T-helper 1 cell treated with Interleukin-12 subunit alpha and Interleukin-12 subunit beta and Interleukin-4 antibody, amounts not matched to agents 30 ng/mL and 1 ng/mL, for 36 hours (primary cell): ENCODE measurements around the gene ACIN1. TPM values are rescaled to one million over a fixed set of nuclear protein-coding genes. Genes with fewer than 3 reads are reported as not detected.

Source experiments
- total RNA-seq: library from RNA; stranded (reverse); gene quantifications from 2 replicates; pipeline ENCODE4 v1.2.3, GENCODE V29; 2022

Gene ACIN1
- total RNA-seq, 1 donor from 2014 or later, result 219 TPM

Other genes starting within 250 kb of the ACIN1 start
- gene LRP10, start 223.4 kb downstream of the ACIN1 start, total RNA-seq, result 78.4 and 82.0 TPM in 2 replicates
- gene REM2, start 211.9 kb downstream of the ACIN1 start, total RNA-seq, result 0.51 and 1.0 TPM in 2 replicates
- gene RBM23, start 176.0 kb downstream of the ACIN1 start, total RNA-seq, result 95.9 and 98.9 TPM in 2 replicates
- 80.5 and 88.4 TPM in 2 replicates for gene PRMT5, start 165.8 kb downstream of the ACIN1 start, total RNA-seq
- gene HAUS4, start 138.0 kb downstream of the ACIN1 start, total RNA-seq, result 38.0 and 45.4 TPM in 2 replicates
- gene AJUBA, start 112.6 kb downstream of the ACIN1 start, total RNA-seq, result 0.74 and 1.9 TPM in 2 replicates
- gene C14orf93, start 85.0 kb downstream of the ACIN1 start, total RNA-seq, result 9.3 and 10.1 TPM in 2 replicates
- 73.1 and 73.6 TPM in 2 replicates for gene PSMB5, start 60.2 kb downstream of the ACIN1 start, total RNA-seq
- gene PSMB11, start 52.9 kb downstream of the ACIN1 start, total RNA-seq, result not detected in 2 replicates
- gene CDH24, start 37.6 kb downstream of the ACIN1 start, total RNA-seq, result 2.0 and 2.2 TPM in 2 replicates
- 47.7 and 50.3 TPM in 2 replicates for gene C14orf119, start 369 bp upstream of the ACIN1 start, total RNA-seq
- not detected in 2 replicates for gene CIROP, start 9.9 kb upstream of the ACIN1 start, total RNA-seq
- gene CEBPE, start 24.1 kb upstream of the ACIN1 start, total RNA-seq, result 0.34 TPM in 1 of 2 replicates, not detected in the other
- gene SLC7A8, start 88.5 kb upstream of the ACIN1 start, total RNA-seq, result 0.25 TPM in 1 of 2 replicates, not detected in the other
- gene RNF212B, start 142.8 kb upstream of the ACIN1 start, total RNA-seq, result not detected in 2 replicates
- 11.9 and 13.6 TPM in 2 replicates for gene HOMEZ, start 191.0 kb upstream of the ACIN1 start, total RNA-seq
- 23.5 and 26.6 TPM in 2 replicates for gene PPP1R3E, start 207.7 kb upstream of the ACIN1 start, total RNA-seq
- gene BCL2L2, start 211.7 kb upstream of the ACIN1 start, total RNA-seq, result 5.0 and 5.4 TPM in 2 replicates
- 193 TPM in 2 replicates for gene PABPN1, start 226.3 kb upstream of the ACIN1 start, total RNA-seq